ENCODE results near the gene YBX3.

Gene YBX3

GRCh38 chr12:10721651-10722501 lies 1.2 kb downstream of the YBX3 start:
- DNase-seq (ENCODE audit: low spot score), result peak; percentile 35

- no peak for DNase-seq (ENCODE audit: low spot score)
Measured at GRCh38 chr12:10720974-10721650, 2.0 kb downstream of the YBX3 start.

- no peak for DNase-seq (ENCODE audit: low spot score)
Measured at GRCh38 chr12:10719482-10719881, 3.6 kb downstream of the YBX3 start.

GRCh38 chr12:10718279-10718821 lies 4.8 kb downstream of the YBX3 start:
- no peak for DNase-seq (ENCODE audit: low spot score)

- no peak for DNase-seq (ENCODE audit: low spot score)
Measured at GRCh38 chr12:10717410-10717809, 5.7 kb downstream of the YBX3 start.

- DNase-seq (ENCODE audit: low spot score), result no peak
Measured at GRCh38 chr12:10716704-10717315, 6.3 kb downstream of the YBX3 start.

GRCh38 chr12:10716277-10716676 lies 6.8 kb downstream of the YBX3 start:
- DNase-seq (ENCODE audit: low spot score), result no peak

GRCh38 chr12:10715491-10715890 lies 7.6 kb downstream of the YBX3 start:
- DNase-seq (ENCODE audit: low spot score), result no peak

GRCh38 chr12:10709808-10710207 lies 13.3 kb downstream of the YBX3 start:
- no peak for DNase-seq (ENCODE audit: low spot score)

- DNase-seq (ENCODE audit: low spot score), result no peak
Measured at GRCh38 chr12:10708862-10709261, 14.3 kb downstream of the YBX3 start.

- no peak for DNase-seq (ENCODE audit: low spot score)
Measured at GRCh38 chr12:10705655-10706054, 17.5 kb downstream of the YBX3 start.

- DNase-seq (ENCODE audit: low spot score), result no peak
Measured at GRCh38 chr12:10701843-10702242, 21.3 kb downstream of the YBX3 start.

GRCh38 chr12:10701131-10701681 lies 21.9 kb downstream of the YBX3 start:
- no peak for DNase-seq (ENCODE audit: low spot score)

GRCh38 chr12:10700581-10700980 lies 22.5 kb downstream of the YBX3 start:
- no peak for DNase-seq (ENCODE audit: low spot score)

GRCh38 chr12:10697862-10698261 lies 25.3 kb downstream of the YBX3 start:
- no peak for DNase-seq (ENCODE audit: low spot score)

- no peak for DNase-seq (ENCODE audit: low spot score)
Measured at GRCh38 chr12:10697156-10697555, 26.0 kb downstream of the YBX3 start.

- no peak for DNase-seq (ENCODE audit: low spot score)
Measured at GRCh38 chr12:10690906-10691305, 32.2 kb downstream of the YBX3 start.

- DNase-seq (ENCODE audit: low spot score), result no peak
Measured at GRCh38 chr12:10689146-10689545, 34.0 kb downstream of the YBX3 start.

- DNase-seq (ENCODE audit: low spot score), result no peak
Measured at GRCh38 chr12:10688042-10688441, 35.1 kb downstream of the YBX3 start.

- peak; percentile 60 for DNase-seq (ENCODE audit: low spot score)
Measured at GRCh38 chr12:10673659-10674384, 49.3 kb downstream of the YBX3 start, which contains the start of gene STYK1. STYK1 (minus strand) TSS chr12:10674052; CDS start chr12:10634618, 39,434 bp downstream.

- no peak for DNase-seq (ENCODE audit: low spot score)
Measured at GRCh38 chr12:10672231-10672868, 50.8 kb downstream of the YBX3 start.
